Endothelial cell of umbilical vein (primary cell): ENCODE data around the gene TM9SF2. TPM values are rescaled to one million over a fixed set of nuclear protein-coding genes. Genes with fewer than 3 reads are reported as not detected.

Source experiments
- BruUV-seq: library from RNA; stranded (reverse); fragments of 400-500 nt; replicated peaks from 2 replicates; lab custom pipeline; 2021; lab: Mats Ljungman, UMichigan
- CTCF ChIA-PET: fragments of 300-600, 350-600 bp; sonication (Branson Sonifier 250); formaldehyde crosslinking; loops from one replicate; lab custom pipeline; 2021; ENCODE audit warnings: antibody characterized with exemption, inconsistent platforms; lab: Charles Lee
- POLR2A ChIA-PET: fragments of 300-600, 350-600 bp; sonication (Branson Sonifier 250); formaldehyde crosslinking; loops from one replicate; lab custom pipeline; 2021; ENCODE audit warnings: antibody characterized with exemption, inconsistent platforms; lab: Charles Lee
- DNase-seq: peaks from one replicate; pipeline ENCODE4 v3.0.0-alpha.2; 2011; ENCODE audit warnings: low read depth, low spot score
- FAIRE-seq: peaks from 2 replicates; lab custom pipeline; 2011; peaks lifted over from hg19 to GRCh38; lab: Jason Lieb, UNC
- H2AFZ ChIP-seq: 2 replicates; pipeline ENCODE4 v1.6.0; 2012; ENCODE audit warnings: low read depth, low read length, control low read depth, inconsistent platforms
- H3K27ac ChIP-seq: 2 replicates; pipeline ENCODE4 v1.5.1; 2011; ENCODE audit warnings: low read depth, mild to moderate bottlenecking, control low read depth, low read length, moderate library complexity; ENCODE audit not compliant: insufficient read depth
- H3K27me3 ChIP-seq, 2 experiments: 2 replicates each; pipeline versions ENCODE4 v1.6.0 to v1.6.1; 2011; ENCODE audit warnings: low read length in 2 of 2, mixed read lengths in 1 of 2; ENCODE audit not compliant: control insufficient read depth in 2 of 2, insufficient read depth in 2 of 2
- H3K36me3 ChIP-seq, 2 experiments: 2 replicates in 1 of 2; 3 replicates in 1 of 2; pipeline ENCODE4 v1.5.1; 2011; ENCODE audit warnings: low read length in 2 of 2, mild to moderate bottlenecking in 1 of 2, moderate library complexity in 1 of 2; ENCODE audit not compliant: control insufficient read depth in 2 of 2, insufficient read depth in 2 of 2; ENCODE audit errors: extremely low read depth in 1 of 2
- H3K4me1 ChIP-seq: 3 replicates; pipeline ENCODE4 v1.5.1; 2011; ENCODE audit warnings: mild to moderate bottlenecking, low read length; ENCODE audit not compliant: control insufficient read depth, insufficient read depth; ENCODE audit errors: extremely low read depth
- H3K4me2 ChIP-seq: 2 replicates; pipeline ENCODE4 v1.6.1; 2011; ENCODE audit warnings: low read length, control low read depth, mixed read lengths; ENCODE audit not compliant: insufficient read depth
- H3K4me3 ChIP-seq, 3 experiments: fragments of 200-600 bp in 1 of 3; sonication (generic), shearing (Covaris generic) in 1 of 3; replicated peaks in 1 of 3; 2 replicates each; pipeline ENCODE4 v1.5.1; 2011 to 2016; ENCODE audit warnings: control low read depth in 3 of 3, low read length in 3 of 3, mild to moderate bottlenecking in 2 of 3, inconsistent platforms in 1 of 3, low read depth in 1 of 3, moderate library complexity in 1 of 3; ENCODE audit not compliant: insufficient read depth in 1 of 3
- H3K79me2 ChIP-seq: 2 replicates; pipeline ENCODE4 v1.6.0; 2012; ENCODE audit warnings: low read length, inconsistent platforms; ENCODE audit not compliant: control insufficient read depth, insufficient read depth
- H3K9ac ChIP-seq: replicated peaks from 2 replicates; pipeline ENCODE3; 2011; ENCODE audit warnings: low read length, control low read depth; ENCODE audit not compliant: insufficient read depth; ENCODE audit errors: extremely low read depth
- H3K9me1 ChIP-seq: replicated peaks from 3 replicates; pipeline ENCODE4 v1.6.0; 2011; ENCODE audit warnings: mild to moderate bottlenecking, low read length; ENCODE audit not compliant: control insufficient read depth, insufficient read depth; ENCODE audit errors: extremely low read depth
- H3K9me3 ChIP-seq: replicated peaks from 2 replicates; pipeline ENCODE4 v1.5.1; 2012; ENCODE audit warnings: low read length, inconsistent platforms; ENCODE audit not compliant: control insufficient read depth, insufficient read depth
- H4K20me1 ChIP-seq: replicated peaks from 2 replicates; pipeline ENCODE3; 2011; ENCODE audit warnings: mild to moderate bottlenecking, low read length; ENCODE audit not compliant: control insufficient read depth, insufficient read depth; ENCODE audit errors: extremely low read depth
- CTCF ChIP-seq, 2 donors: IDR thresholded peaks; 1 replicate in 1 of 2; 2 replicates in 1 of 2; pipeline ENCODE4 v1.5.1; 2011; ENCODE audit warnings: low read length in 2 of 2, mild to moderate bottlenecking in 2 of 2, moderate library complexity in 2 of 2, control low read depth in 1 of 2, inconsistent platforms in 1 of 2, low read depth in 1 of 2; ENCODE audit not compliant: insufficient read depth in 1 of 2; ENCODE audit errors: extremely low read depth in 1 of 2
- EZH2 ChIP-seq: IDR thresholded peaks from 2 replicates; pipeline ENCODE4 v1.6.1; 2012; ENCODE audit warnings: borderline replicate concordance, low read depth, mild to moderate bottlenecking, moderate library complexity, low read length, inconsistent platforms; ENCODE audit not compliant: severe bottlenecking
- FOS ChIP-seq: IDR thresholded peaks from 2 replicates; pipeline ENCODE4 v1.6.1; 2011; ENCODE audit warnings: mild to moderate bottlenecking, low read length, moderate library complexity, borderline replicate concordance; ENCODE audit not compliant: insufficient read depth
- GATA2 ChIP-seq: IDR thresholded peaks from 2 replicates; pipeline ENCODE4 v1.7.0; 2011; ENCODE audit warnings: low read depth, mild to moderate bottlenecking, moderate library complexity, mixed read lengths, low read length; ENCODE audit not compliant: insufficient read length, insufficient read depth
- JUN ChIP-seq: IDR thresholded peaks from 2 replicates; pipeline ENCODE4 v1.6.1; 2011; ENCODE audit warnings: borderline replicate concordance, low read depth; ENCODE audit not compliant: insufficient read length, insufficient read depth
- MAX ChIP-seq: IDR thresholded peaks from 2 replicates; pipeline ENCODE4 v1.6.1; 2011; ENCODE audit not compliant: insufficient read depth, insufficient read length
- MYC ChIP-seq: IDR thresholded peaks from one replicate; pipeline ENCODE4 v1.6.1; 2011; ENCODE audit warnings: mild to moderate bottlenecking, low read depth, low read length
- POLR2A ChIP-seq: IDR thresholded peaks from 2 replicates; pipeline ENCODE4 v1.6.1; 2012; ENCODE audit warnings: low read depth, mild to moderate bottlenecking, control low read depth, low read length
- POLR2AphosphoS5 ChIP-seq: IDR thresholded peaks from 2 replicates; pipeline ENCODE4 v1.6.1; 2012; ENCODE audit warnings: low read depth, mild to moderate bottlenecking, control low read depth, low read length, moderate library complexity; ENCODE audit not compliant: insufficient read depth
- dilution Hi-C: fragments of 300-500 bp; cut with MboI; formaldehyde crosslinking; loops from one replicate; pipeline ENCODE4 v1.15.0; 2019; ENCODE audit warnings: low sequenced_read_pairs; ENCODE audit not compliant: extremely low pct_ligation_motif_present
- intact Hi-C: fragments of 100-400 bp; cut with micrococcal nuclease; formaldehyde crosslinking; loops from one replicate; pipeline ENCODE4 v1.10.0; 2022
- polyA plus RNA-seq, 4 experiments: library from polyadenylated mRNA; depleted of rRNA in 3 of 4; stranded (reverse) in 3 of 4; unstranded in 1 of 4; fragments of >200 nt; gene quantifications; 2 replicates each; pipeline versions ENCODE4 v1.2.1 to v1.2.3, GENCODE V29; 2011 to 2012; ENCODE audit warnings: missing spikeins in 1 of 4
- total RNA-seq: library from RNA; stranded (reverse); gene quantifications from 2 replicates; pipeline ENCODE4 v1.2.3, GENCODE V29; 2021

TM9SF2 gene
- total and polyA plus RNA-seq, 2 donors (not counting 3 experiments of a cell fraction or from before 2014, with no cell fraction given) = 76.0 to 90.0 TPM

- FAIRE-seq = no peak
- dilution Hi-C loops = no loop called here
These were observed 39.3 kb downstream of the TM9SF2 start for GRCh38 chr13:99540530-99540929.

More at GRCh38 chr13:99540530-99540929, 39.3 kb downstream of the TM9SF2 start:
- Histone ChIP-seq H3K9me3 (no peaks in the 10 kb centered on the region), H3K79me2 (no peaks in the 10 kb centered on the region), H3K4me1 (peaks cover 17% of the 10 kb centered on the region), H4K20me1 (no peaks in the 10 kb centered on the region), H3K4me2 (no peak overlapping the region), H3K9ac (no peak overlapping the region), H3K27ac (no peak overlapping the region), H2AFZ (no peak overlapping the region), H3K4me3 (no peak overlapping the region), H3K27me3 (no peaks in the 10 kb centered on the region), H3K36me3 (peaks cover 3 to 6% of the 10 kb centered on the region in 2 experiments), H3K9me1 (no peaks in the 10 kb centered on the region)
- intact Hi-C loops = no loop called here
- ChIA-PET POLR2A (no interaction called here), CTCF (no interaction called here)
- TF ChIP-seq GATA2 (no peak), JUN (no peak), POLR2A (no peak), MYC (no peak), CTCF (IDR thresholded peaks at IDR 0.05; ENCODE audit: extremely low read depth in 1 of 2, insufficient read depth in 1 of 2, low read depth in 1 of 2, low read length in 2 of 2) (no peak), FOS (no peak), EZH2 (no peak), MAX (no peak), POLR2AphosphoS5 (no peak)
- no peak for DNase-seq
- no TSS peak for BruUV-seq
